Left ventricle myocardium inferior (tissue), 1 donor: ENCODE results near the gene CEP128. TPM values are rescaled to one million over a fixed set of nuclear protein-coding genes. Genes with fewer than 3 reads are reported as not detected.
"Not testable (repeated sequence)": the region's sequence is repeated elsewhere in the genome, so short reads cannot be mapped to it uniquely, and the experiment has no call there.

Experiments used
- DNase-seq: peaks from one replicate; pipeline ENCODE4 v3.0.0-alpha.2; 2020
- H3K27ac ChIP-seq: fragments of 200-600 bp; replicated peaks from 2 replicates; pipeline ENCODE4 v1.8.0; 2021
- H3K27me3 ChIP-seq: fragments of 200-600 bp; 2 replicates; pipeline ENCODE4 v1.8.0; 2021; ENCODE audit warnings: low read depth
- H3K36me3 ChIP-seq: fragments of 200-600 bp; 2 replicates; pipeline ENCODE4 v1.8.0; 2021
- H3K4me1 ChIP-seq: fragments of 200-600 bp; 2 replicates; pipeline ENCODE4 v1.8.0; 2021
- H3K4me3 ChIP-seq: fragments of 200-600 bp; 2 replicates; pipeline ENCODE4 v1.8.0; 2021; ENCODE audit warnings: mild to moderate bottlenecking, moderate library complexity
- H3K9me3 ChIP-seq: fragments of 200-600 bp; replicated peaks from 2 replicates; pipeline ENCODE4 v1.8.0; 2021
- CTCF ChIP-seq: fragments of 200-600 bp; IDR thresholded peaks from 2 replicates; pipeline ENCODE4 v1.8.0; 2021; ENCODE audit warnings: antibody characterized with exemption, mild to moderate bottlenecking, borderline replicate concordance
- intact Hi-C: fragments of 100-400 bp; cut with micrococcal nuclease; formaldehyde crosslinking; loops from one replicate; pipeline ENCODE4 v1.11.0; 2022
- total RNA-seq: library from RNA; stranded (reverse); fragmentation: NEBNext Ultra II Directional; extraction: Animal tissue kit (Norgen Biotek cat#: 25700); gene quantifications from one replicate; pipeline ENCODE4 v1.2.1, GENCODE V29; 2021
- donor health status: DM: no; HTN: yes; CAD: no; lungs with severe emphysema.

The CEP128 gene
- total RNA-seq, 1 donor from 2014 or later, result 2.3 TPM

- Histone ChIP-seq H3K4me1 (no peaks in the 10 kb centered on the region), H3K27ac (no peak overlapping the region), H3K36me3 (peaks cover 9% of the 10 kb centered on the region), H3K9me3 (no peaks in the 10 kb centered on the region), H3K4me3 (no peak overlapping the region), H3K27me3 (no peaks in the 10 kb centered on the region)
- intact Hi-C loops, result no loop called here
- DNase-seq, result no peak
- no peak for TF ChIP-seq CTCF
These were observed 21.9 kb downstream of the CEP128 start for GRCh38 chr14:80919622-80920021.

GRCh38 chr14:80912013-80912412 lies 29.5 kb downstream of the CEP128 start:
- intact Hi-C loops, H3K9me3 ChIP-seq, DNase-seq, H3K27ac ChIP-seq, H3K27me3 ChIP-seq, H3K4me3 ChIP-seq, H3K4me1 ChIP-seq, H3K36me3 ChIP-seq: not testable (repeated sequence)

- no peak for TF ChIP-seq CTCF
- H3K27me3 ChIP-seq, result no peaks in the 10 kb centered on the region
- no peak for DNase-seq
- H3K27ac ChIP-seq, result no peak overlapping the region
- no peaks in the 10 kb centered on the region for H3K9me3 ChIP-seq
- H3K4me1 ChIP-seq, result no peaks in the 10 kb centered on the region
- intact Hi-C loops, result no loop called here
- no peaks in the 10 kb centered on the region for H3K36me3 ChIP-seq
- no peak overlapping the region for H3K4me3 ChIP-seq
These were observed 34.6 kb downstream of the CEP128 start for GRCh38 chr14:80906946-80907345.

GRCh38 chr14:80906336-80906735 lies 35.2 kb downstream of the CEP128 start:
- no peak for TF ChIP-seq CTCF
- Histone ChIP-seq H3K4me3 (no peak overlapping the region), H3K9me3 (no peaks in the 10 kb centered on the region), H3K36me3 (no peaks in the 10 kb centered on the region), H3K4me1 (no peaks in the 10 kb centered on the region), H3K27ac (no peak overlapping the region), H3K27me3 (no peaks in the 10 kb centered on the region)
- intact Hi-C loops, result no loop called here
- no peak for DNase-seq

GRCh38 chr14:80902608-80903007 lies 38.9 kb downstream of the CEP128 start:
- no peak for TF ChIP-seq CTCF
- Histone ChIP-seq H3K4me3 (no peak overlapping the region), H3K36me3 (no peaks in the 10 kb centered on the region), H3K27ac (no peak overlapping the region), H3K9me3 (no peaks in the 10 kb centered on the region), H3K27me3 (no peaks in the 10 kb centered on the region), H3K4me1 (no peaks in the 10 kb centered on the region)
- no peak for DNase-seq
- intact Hi-C loops, result no loop called here

GRCh38 chr14:80901822-80902221 lies 39.7 kb downstream of the CEP128 start:
- no peak for DNase-seq
- intact Hi-C loops, result no loop called here
- no peaks in the 10 kb centered on the region for H3K27me3 ChIP-seq
- H3K36me3 ChIP-seq, result no peaks in the 10 kb centered on the region
- no peak overlapping the region for H3K27ac ChIP-seq
- no peaks in the 10 kb centered on the region for H3K4me1 ChIP-seq
- H3K9me3 ChIP-seq, result no peaks in the 10 kb centered on the region
- TF ChIP-seq CTCF, result no peak
- H3K4me3 ChIP-seq, result no peak overlapping the region
